ENCODE measurements around the gene C2CD3. TPM values are rescaled to one million over a fixed set of nuclear protein-coding genes. Genes with fewer than 3 reads are reported as not detected.
"Not testable (repeated sequence)": the region's sequence is repeated elsewhere in the genome, so short reads cannot be mapped to it uniquely, and the experiment has no call there.

C2CD3 gene
- polyA plus RNA-seq, 1 donor from 2014 or later = 7.5 TPM

DNA sequence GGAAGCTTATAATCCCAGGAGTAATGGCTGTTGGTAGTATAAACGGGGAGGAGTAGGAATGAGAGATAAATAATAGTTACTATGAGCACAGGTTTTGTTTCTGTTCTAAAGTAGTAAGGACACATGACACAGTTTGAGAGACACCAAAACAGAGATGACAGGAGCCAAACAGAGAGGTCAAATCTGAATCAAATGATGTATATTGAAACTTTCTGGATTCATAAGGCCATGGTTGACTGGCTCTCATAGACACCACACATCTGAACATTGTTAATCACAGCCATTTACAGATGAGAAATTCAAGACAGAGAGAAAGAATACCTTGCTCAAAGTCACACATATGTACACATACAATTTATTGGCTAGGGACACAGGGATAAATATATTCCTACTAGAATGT, 98.5 kb downstream of the C2CD3 start:
- Mint-ChIP-seq H3K36me3 (peaks cover 3% of the 10 kb centered on the region), H3K27ac (peak overlapping the region in 1 of 3 donors; percentile 25), H3K4me3 (no peak overlapping the region), H3K4me1 (peaks cover 0 to 2% (median 0%) of the 10 kb centered on the region in 3 donors), H3K9me3 (no peaks in the 10 kb centered on the region), H3K27me3 (no peaks in the 10 kb centered on the region)

GRCh38 chr11:74070723-74071492, 99.9 kb downstream of the C2CD3 start:
- Mint-ChIP-seq H3K4me3 (no peak overlapping the region), H3K9me3 (no peaks in the 10 kb centered on the region), H3K27me3 (no peaks in the 10 kb centered on the region), H3K36me3 (peaks cover 2% of the 10 kb centered on the region), H3K27ac (no peak overlapping the region), H3K4me1 (peaks cover 0 to 4% (median 0%) of the 10 kb centered on the region in 3 donors)

- Mint-ChIP-seq H3K9me3 (no peaks in the 10 kb centered on the region), H3K4me1 (peaks cover 0 to 4% (median 1%) of the 10 kb centered on the region in 3 donors), H3K27me3 (no peaks in the 10 kb centered on the region), H3K36me3 (peaks cover 7% of the 10 kb centered on the region), H3K4me3 (no peak overlapping the region), H3K27ac (no peak overlapping the region)
Measured at GRCh38 chr11:74069146-74070046, 101.4 kb downstream of the C2CD3 start.

DNA sequence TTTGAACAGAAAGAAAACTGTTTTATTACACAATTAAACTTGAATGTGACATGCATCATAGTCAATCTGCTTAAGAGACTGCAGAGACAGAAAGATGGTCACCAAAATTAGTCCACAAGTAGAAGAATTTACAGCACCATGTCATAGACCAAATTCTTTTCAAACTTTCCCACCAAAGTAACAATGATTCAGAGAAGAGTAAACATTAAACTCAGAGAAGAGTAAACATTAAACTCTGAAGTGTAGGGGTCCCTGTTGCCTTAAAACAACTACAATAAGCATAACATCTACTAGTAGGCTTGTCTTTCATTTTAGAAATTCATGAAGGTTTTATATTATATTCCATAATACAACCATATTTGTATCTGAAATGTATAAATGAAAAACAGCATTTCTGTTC, 104.1 kb downstream of the C2CD3 start:
- not testable (repeated sequence) for H3K36me3 Mint-ChIP-seq, H3K4me1 Mint-ChIP-seq, H3K4me3 Mint-ChIP-seq, H3K27me3 Mint-ChIP-seq, H3K9me3 Mint-ChIP-seq
- H3K27ac Mint-ChIP-seq = peak overlapping the region in 2 of 3 donors; percentile 7 to 64

- not testable (repeated sequence) for H3K36me3 Mint-ChIP-seq, H3K4me1 Mint-ChIP-seq, H3K4me3 Mint-ChIP-seq, H3K27ac Mint-ChIP-seq, H3K27me3 Mint-ChIP-seq, H3K9me3 Mint-ChIP-seq
Measured at GRCh38 chr11:74065534-74065933, 105.3 kb downstream of the C2CD3 start.

GRCh38 chr11:74063628-74064027, 107.2 kb downstream of the C2CD3 start:
- H3K4me1 Mint-ChIP-seq, H3K27ac Mint-ChIP-seq, H3K9me3 Mint-ChIP-seq, H3K4me3 Mint-ChIP-seq, H3K27me3 Mint-ChIP-seq: not testable (repeated sequence)
- H3K36me3 Mint-ChIP-seq = peaks cover 15% of the 10 kb centered on the region

GRCh38 chr11:74061599-74061998, 109.2 kb downstream of the C2CD3 start:
- not testable (repeated sequence) for H3K9me3 Mint-ChIP-seq, H3K27me3 Mint-ChIP-seq, H3K27ac Mint-ChIP-seq, H3K4me1 Mint-ChIP-seq, H3K4me3 Mint-ChIP-seq
- H3K36me3 Mint-ChIP-seq = peaks cover 14% of the 10 kb centered on the region

DNA sequence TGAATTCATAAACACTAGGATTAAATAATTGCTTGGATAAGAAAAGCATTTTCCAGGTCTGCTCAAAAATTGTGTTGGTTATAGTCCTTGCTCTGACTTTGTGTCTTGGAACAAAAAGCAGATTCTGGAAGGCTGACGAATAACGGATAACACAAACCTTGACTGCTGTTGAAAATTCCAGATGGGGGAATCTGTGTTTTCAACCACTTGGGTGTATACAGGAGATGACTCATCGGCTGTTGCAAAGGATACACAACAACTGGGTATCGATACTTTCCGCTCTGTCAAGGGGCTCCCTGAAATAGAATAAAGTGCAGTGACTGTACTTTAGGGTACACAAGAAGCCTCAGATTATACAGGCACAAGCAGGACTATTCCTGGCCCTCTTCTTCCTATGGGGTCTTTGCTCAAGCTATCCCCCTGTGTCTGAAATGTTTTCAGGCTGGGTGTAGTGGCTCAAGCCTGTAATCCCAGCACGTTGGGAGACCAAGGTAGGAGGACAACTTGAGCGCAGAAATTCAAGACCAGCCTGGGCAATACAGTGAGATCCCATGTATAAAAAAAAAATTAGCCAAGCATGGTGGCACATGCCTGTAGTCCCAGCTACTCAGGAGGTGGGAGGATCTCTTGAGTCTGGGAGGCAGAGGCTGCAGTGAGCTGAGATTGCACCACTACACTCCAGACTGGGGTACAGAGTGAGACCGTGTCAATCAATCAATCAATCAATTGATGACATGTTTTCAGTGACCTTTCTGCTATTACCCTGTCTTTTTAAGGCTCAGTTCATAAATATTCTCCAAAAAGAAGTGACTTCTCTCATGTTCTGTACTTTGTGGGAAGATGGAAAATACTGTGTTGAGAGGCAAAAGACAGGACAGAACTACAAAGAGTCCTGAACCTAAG, 113.3 kb downstream of the C2CD3 start:
- Mint-ChIP-seq H3K9me3 (no peaks in the 10 kb centered on the region), H3K27me3 (no peaks in the 10 kb centered on the region), H3K4me1 (peaks cover 0 to 4% (median 1%) of the 10 kb centered on the region in 3 donors), H3K36me3 (peaks cover 14% of the 10 kb centered on the region), H3K27ac (no peak overlapping the region), H3K4me3 (no peak overlapping the region)

- Mint-ChIP-seq H3K27me3 (no peaks in the 10 kb centered on the region), H3K4me3 (no peak overlapping the region), H3K9me3 (no peaks in the 10 kb centered on the region), H3K36me3 (peaks cover 14% of the 10 kb centered on the region), H3K27ac (no peak overlapping the region), H3K4me1 (peaks cover 0 to 4% (median 1%) of the 10 kb centered on the region in 3 donors)
Measured at GRCh38 chr11:74055938-74056337, 114.9 kb downstream of the C2CD3 start.

DNA sequence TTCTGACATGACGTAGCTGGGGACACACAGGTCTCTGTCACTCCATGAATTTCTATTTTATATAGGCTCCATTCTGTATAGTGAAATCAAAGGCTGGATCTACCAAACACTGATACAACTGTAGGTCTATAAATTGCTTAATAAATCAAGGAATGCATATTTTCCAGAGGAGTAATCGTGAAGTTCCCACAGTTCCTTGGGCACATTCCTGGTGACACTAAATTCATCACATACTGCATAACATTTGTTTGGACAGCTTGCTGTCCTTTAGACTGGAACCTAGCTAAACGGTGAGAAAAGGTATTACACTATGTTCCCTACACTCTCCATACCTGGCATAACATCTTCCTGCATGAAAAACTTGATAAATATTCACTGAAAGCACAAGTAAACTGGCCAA, 120.3 kb downstream of the C2CD3 start:
- peaks cover 17% of the 10 kb centered on the region for H3K36me3 Mint-ChIP-seq
- H3K27me3 Mint-ChIP-seq = no peaks in the 10 kb centered on the region
- H3K4me3 Mint-ChIP-seq = no peak overlapping the region
- H3K27ac Mint-ChIP-seq = no peak overlapping the region
- H3K4me1 Mint-ChIP-seq = no peaks in the 10 kb centered on the region
- no peaks in the 10 kb centered on the region for H3K9me3 Mint-ChIP-seq

- Mint-ChIP-seq H3K36me3 (peaks cover 17% of the 10 kb centered on the region), H3K27me3 (no peaks in the 10 kb centered on the region), H3K9me3 (no peaks in the 10 kb centered on the region), H3K4me3 (no peak overlapping the region), H3K27ac (no peak overlapping the region), H3K4me1 (peaks cover 0 to 2% (median 0%) of the 10 kb centered on the region in 3 donors)
Measured at GRCh38 chr11:74048993-74049392, 121.8 kb downstream of the C2CD3 start.

DNA sequence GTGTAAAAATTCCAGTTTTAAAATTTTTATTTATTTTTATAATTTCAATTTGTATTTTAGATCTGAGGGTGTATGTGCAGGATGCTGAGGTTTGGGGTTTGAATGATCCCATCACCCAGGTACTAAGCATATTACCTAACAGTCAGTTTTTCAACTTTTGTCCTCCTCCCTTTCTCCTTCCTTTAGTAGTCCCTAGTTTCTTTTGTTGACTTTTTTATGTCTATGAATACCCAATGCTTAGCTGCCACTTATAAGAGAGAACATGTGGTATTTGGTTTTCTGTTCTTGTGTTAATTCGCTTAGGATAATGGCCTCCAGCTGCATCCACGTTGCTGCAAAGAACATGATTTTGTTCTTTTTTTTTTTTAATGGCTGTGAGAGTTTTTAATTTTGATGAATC, 126.3 kb downstream of the C2CD3 start:
- Mint-ChIP-seq H3K4me3 (no peak overlapping the region), H3K27me3 (no peaks in the 10 kb centered on the region), H3K27ac (no peak overlapping the region), H3K9me3 (no peaks in the 10 kb centered on the region), H3K36me3 (peaks cover 16% of the 10 kb centered on the region), H3K4me1 (peaks cover 0 to 2% (median 0%) of the 10 kb centered on the region in 3 donors)

DNA sequence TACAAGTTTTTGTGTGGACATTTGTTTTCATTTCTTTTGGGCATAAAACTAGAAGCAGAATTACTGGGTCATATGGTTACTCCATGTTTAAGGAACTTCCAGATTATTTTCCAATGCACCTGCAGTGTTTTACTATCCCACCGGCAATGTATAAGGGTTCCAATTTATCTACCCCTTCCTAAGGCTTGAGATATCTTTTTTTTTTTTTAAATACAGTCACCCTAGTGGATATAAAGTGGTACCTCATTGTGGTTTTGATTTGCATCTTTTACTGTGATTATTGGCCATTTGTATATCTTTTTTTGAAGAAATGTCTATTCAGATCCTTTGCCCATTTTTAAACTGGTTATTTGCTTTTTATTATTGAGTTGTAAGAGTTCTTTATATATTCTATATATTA, 127.4 kb downstream of the C2CD3 start:
- Mint-ChIP-seq H3K4me3 (no peak overlapping the region), H3K9me3 (no peaks in the 10 kb centered on the region), H3K27me3 (no peaks in the 10 kb centered on the region), H3K36me3 (peaks cover 16% of the 10 kb centered on the region), H3K4me1 (peaks cover 0 to 2% (median 0%) of the 10 kb centered on the region in 3 donors), H3K27ac (no peak overlapping the region)

- Mint-ChIP-seq H3K4me3 (no peak overlapping the region), H3K27ac (no peak overlapping the region), H3K36me3 (peaks cover 10% of the 10 kb centered on the region), H3K27me3 (no peaks in the 10 kb centered on the region), H3K4me1 (peaks cover 0 to 5% (median 3%) of the 10 kb centered on the region in 3 donors), H3K9me3 (no peaks in the 10 kb centered on the region)
Measured at GRCh38 chr11:74037309-74037708, 133.5 kb downstream of the C2CD3 start.

- Mint-ChIP-seq H3K27ac (peak overlapping the region in 1 of 3 donors; percentile 5), H3K4me1 (peaks cover 0 to 15% (median 13%) of the 10 kb centered on the region in 3 donors), H3K27me3 (no peaks in the 10 kb centered on the region), H3K36me3 (peaks cover 9% of the 10 kb centered on the region), H3K9me3 (no peaks in the 10 kb centered on the region), H3K4me3 (no peak overlapping the region)
Measured at GRCh38 chr11:74035264-74035663, 135.5 kb downstream of the C2CD3 start.

All from IgD-negative memory B cell (primary cell).